ENCODE results near the gene GNAQ. TPM values are rescaled to one million over a fixed set of nuclear protein-coding genes. Genes with fewer than 3 reads are reported as not detected.

Gene GNAQ
- total RNA-seq, 1 donor = 35.0 TPM

DNA sequence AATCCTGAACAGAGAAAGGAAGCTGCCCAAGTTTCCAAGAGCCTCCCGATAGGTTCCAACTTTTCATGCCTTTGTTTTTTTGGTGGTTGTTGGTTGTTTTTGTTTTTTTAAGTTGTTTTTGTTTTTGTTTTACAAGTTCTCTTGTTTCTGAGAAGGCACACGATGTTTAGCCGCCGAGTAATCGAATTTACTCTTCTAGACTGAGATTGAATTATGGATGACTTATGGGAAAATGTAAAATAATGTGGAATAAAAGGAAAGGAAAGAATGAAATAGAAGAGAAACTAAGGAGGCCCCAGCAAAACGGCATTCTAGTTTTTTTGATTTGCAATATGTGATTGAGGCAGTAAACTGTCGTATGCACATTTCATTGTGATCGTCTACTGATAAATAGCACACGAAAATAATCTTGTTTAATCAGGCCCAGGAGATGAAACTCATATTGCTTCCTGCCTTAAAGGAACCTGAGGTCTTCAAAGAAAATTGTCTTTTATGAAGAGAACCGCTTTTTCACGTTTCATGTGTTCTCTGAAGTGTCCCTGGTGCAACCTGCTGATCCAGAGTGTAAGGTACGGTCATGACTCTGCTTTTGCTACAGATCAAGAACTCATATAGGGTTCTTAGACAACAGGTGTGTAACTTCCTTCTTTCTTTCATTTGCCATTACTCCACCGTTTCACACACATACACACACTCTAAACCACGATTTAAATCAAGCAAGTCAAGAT lies 1.3 kb upstream of the GNAQ start:
- peak in 1 of 3 donors; percentile 48 for DNase-seq (ENCODE audit: low read depth in 2 of 3, low spot score in 2 of 3)

- peak; percentile 39 to 96 (median 93) for DNase-seq (ENCODE audit: low read depth in 2 of 3, low spot score in 2 of 3)
Observed at GRCh38 chr9:78031893-78032729, 500 bp upstream of the GNAQ start.

DNA sequence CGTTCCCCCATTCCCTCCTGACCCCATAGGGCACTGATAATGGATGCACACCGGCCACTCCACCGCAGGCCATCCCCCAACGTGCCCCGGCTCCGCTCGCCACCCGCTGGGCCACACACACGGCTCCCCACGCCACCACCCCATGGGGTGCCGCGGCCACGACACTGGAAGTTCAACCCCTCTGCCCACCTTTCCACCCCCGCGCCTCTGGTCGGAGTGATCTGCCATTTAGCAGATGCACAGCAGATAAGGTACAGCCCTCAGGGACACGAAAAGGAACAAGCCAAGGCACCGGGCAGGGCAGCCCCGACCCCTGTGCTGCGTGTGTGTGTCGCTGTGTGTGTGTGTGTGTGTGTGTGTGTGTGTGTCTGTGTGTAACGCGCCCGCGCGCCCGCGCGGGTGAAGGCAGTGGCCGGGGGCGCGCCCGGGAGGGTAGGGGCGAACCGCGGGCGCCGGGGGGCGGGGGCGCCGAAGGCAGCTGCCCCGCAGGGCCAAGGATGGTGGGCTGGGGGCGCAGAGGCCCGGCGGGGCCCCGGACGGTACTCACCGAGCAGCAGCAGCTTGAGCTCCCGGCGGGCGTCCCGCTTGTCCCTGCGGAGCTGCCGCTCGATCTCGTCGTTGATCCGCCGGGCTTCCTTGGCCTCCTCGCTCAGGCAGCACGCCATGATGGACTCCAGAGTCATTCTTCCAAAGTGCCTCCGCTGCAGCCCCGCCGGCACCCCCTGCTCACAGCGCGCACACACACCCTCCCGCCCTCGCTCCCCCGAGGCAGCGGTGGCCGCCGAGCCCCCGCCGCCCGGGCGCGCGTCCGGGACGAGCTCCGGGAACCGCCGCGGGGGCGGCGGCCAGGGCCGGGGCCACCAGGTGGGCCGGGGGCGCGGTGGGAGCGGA lies 813 bp downstream of the GNAQ start:
- peak; percentile 39 to 77 (median 73) for DNase-seq (ENCODE audit: low read depth in 2 of 3, low spot score in 2 of 3)

DNA sequence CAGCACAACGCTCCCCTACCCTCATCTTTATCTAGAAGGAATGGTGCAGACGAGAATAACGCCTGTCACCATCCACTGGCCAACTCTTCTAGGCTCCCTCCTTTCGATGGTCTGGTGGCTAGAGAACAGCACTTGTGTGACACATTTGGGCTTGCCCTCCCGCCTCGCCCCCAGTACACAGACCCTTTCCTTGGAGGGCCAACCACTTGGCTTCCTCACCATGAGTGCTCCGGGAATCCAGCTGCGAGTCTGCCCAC lies 1.4 kb downstream of the GNAQ start:
- peak in 1 of 3 donors; percentile 43 for DNase-seq (ENCODE audit: low read depth in 2 of 3, low spot score in 2 of 3)

GRCh38 chr9:78029551-78030295 lies 1.9 kb downstream of the GNAQ start:
- DNase-seq (ENCODE audit: low read depth in 2 of 3, low spot score in 2 of 3) = no peak

DNA sequence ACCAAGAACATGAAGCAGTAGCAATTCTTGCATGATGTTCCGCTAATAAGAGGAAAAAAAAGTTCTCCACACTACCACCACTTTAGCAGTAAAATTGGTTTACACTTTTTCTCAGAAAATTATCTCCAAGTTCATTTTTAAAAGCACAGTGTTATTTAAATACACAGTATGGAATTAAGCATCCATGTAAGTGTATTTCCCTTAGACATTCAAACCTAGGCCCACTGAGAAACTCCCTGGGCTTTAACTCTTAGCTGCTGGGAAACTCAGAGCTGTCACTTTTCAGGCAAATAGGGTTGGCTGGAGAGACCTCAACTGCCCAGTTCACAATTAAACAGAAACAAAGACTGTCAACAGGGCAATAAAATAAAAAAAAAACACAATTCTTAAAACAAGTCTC lies 2.7 kb downstream of the GNAQ start:
- no peak for DNase-seq (ENCODE audit: low read depth in 2 of 3, low spot score in 2 of 3)

DNA sequence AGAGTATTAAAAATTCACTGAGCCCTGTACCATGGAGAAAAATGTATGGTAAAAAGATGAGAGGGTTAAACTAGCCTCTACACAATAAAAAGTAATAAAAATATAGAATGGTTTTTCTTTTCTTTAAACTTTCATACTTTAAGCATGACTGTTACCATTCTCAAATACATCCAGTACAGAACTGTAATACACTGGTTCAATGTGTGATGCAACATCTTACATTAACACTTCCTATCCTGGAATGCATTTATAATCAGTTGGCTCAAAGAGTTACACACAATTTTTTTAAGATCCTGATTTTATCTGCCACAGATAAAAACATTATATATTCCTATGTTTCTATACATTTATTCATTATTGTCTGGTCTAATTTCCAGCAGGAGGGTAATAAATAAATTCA lies 4.7 kb downstream of the GNAQ start:
- no peak for DNase-seq (ENCODE audit: low read depth in 2 of 3, low spot score in 2 of 3)

- DNase-seq (ENCODE audit: low read depth in 2 of 3, low spot score in 2 of 3) = no peak
Observed at GRCh38 chr9:78026416-78026815, 5.2 kb downstream of the GNAQ start.

- DNase-seq (ENCODE audit: low read depth in 2 of 3, low spot score in 2 of 3) = no peak
Observed at GRCh38 chr9:78025186-78025585, 6.4 kb downstream of the GNAQ start.

GRCh38 chr9:78023003-78023741 lies 8.4 kb downstream of the GNAQ start:
- peak in 2 of 3 donors; percentile 82 to 92 for DNase-seq (ENCODE audit: low read depth in 2 of 3, low spot score in 2 of 3)

GRCh38 chr9:78021697-78022096 lies 9.9 kb downstream of the GNAQ start:
- no peak for DNase-seq (ENCODE audit: low read depth in 2 of 3, low spot score in 2 of 3)

DNA sequence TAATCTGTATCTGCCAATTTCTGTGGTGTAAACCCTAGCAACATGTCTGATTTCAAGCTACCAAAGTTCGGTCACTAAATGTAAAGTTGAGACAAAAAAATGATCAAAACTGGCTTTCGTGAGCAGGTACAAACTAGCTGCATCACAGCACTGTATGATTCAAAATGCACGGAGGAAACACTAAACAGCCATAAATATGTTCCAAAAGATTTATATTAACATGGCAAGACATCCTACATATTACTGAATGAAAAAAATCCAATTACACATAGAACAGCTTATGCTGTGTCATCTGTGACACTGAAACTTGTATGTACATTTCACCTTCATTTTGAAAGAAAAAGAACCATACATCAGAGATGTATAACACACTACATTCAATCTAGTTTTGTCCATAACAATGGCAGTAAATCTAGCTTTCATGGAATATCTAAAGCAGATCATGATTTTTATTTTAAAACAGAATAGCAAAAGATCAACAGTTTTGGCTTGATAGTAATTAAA lies 14.4 kb downstream of the GNAQ start:
- DNase-seq (ENCODE audit: low read depth in 2 of 3, low spot score in 2 of 3) = no peak

GRCh38 chr9:78015241-78015640 lies 16.4 kb downstream of the GNAQ start:
- no peak for DNase-seq (ENCODE audit: low read depth in 2 of 3, low spot score in 2 of 3)

GRCh38 chr9:78014776-78015175 lies 16.8 kb downstream of the GNAQ start:
- peak in 1 of 3 donors; percentile 47 for DNase-seq (ENCODE audit: low read depth in 2 of 3, low spot score in 2 of 3)

DNA sequence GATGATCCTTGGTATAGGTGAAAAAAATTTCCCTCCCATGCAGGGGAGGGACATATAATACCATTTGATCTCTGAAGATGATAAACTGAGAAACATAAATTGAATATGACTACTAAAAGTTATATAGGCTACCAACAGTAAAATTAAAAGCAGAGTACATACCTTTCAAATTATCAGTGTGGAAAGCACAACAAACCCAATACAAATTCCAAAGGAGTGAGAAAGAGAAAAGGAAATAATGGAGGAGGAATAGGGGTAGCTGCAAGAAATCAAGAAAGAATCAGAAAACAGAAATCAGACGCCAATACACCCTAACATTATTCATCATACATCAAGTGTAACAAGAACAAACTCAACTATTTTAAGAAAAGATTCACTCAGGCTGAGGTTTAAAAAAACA lies 17.7 kb downstream of the GNAQ start:
- no peak for DNase-seq (ENCODE audit: low read depth in 2 of 3, low spot score in 2 of 3)

DNA sequence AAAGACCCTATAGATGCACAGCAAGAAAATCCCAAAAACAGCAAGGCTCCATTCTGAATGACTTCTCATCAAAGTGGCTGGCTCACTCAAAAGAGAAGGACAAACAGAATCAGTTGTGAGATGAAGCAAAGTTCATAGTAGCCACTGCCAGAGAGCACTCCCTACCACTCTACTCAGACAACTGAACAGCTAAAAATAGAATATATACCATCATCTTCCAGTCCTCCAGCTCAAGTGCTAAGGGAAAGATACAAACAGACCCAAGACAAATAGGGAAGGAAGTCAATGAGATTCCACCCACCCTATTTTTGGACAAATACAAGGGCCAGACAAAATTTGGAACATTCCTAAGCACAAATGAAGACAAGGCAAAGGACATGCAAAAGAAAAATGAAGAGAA lies 20.6 kb downstream of the GNAQ start:
- no peak for DNase-seq (ENCODE audit: low read depth in 2 of 3, low spot score in 2 of 3)

GRCh38 chr9:78010445-78010844 lies 21.2 kb downstream of the GNAQ start:
- DNase-seq (ENCODE audit: low read depth in 2 of 3, low spot score in 2 of 3) = no peak

DNA sequence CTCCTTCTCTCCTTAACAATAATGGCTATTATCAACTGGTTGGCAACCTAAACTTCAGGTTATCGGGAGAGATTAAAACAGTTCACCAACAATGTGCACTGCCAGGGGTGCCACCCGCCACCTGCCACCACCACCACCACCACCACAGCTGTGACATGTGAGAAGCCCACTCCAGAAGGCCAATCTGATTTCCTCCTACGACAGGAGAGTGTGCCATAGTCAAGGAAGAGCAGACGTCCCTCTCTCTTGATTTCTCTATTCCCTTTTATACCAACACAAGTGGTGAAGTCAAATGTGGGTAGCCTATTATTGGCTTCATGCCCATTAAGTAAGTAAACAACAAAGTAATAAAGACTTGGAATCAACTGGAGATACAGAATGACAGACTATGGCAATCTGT lies 22.4 kb downstream of the GNAQ start:
- DNase-seq (ENCODE audit: low read depth in 2 of 3, low spot score in 2 of 3) = no peak

GRCh38 chr9:78006734-78007133 lies 24.9 kb downstream of the GNAQ start:
- no peak for DNase-seq (ENCODE audit: low read depth in 2 of 3, low spot score in 2 of 3)

All from hematopoietic multipotent progenitor cell (in vitro differentiated cells).